ENCODE results near the gene RSBN1L. TPM values are rescaled to one million over a fixed set of nuclear protein-coding genes. Genes with fewer than 3 reads are reported as not detected.
"Not testable (repeated sequence)": the region's sequence is repeated elsewhere in the genome, so short reads cannot be mapped to it uniquely, and the experiment has no call there.

The RSBN1L gene
- polyA plus RNA-seq, 10 donors = 14.4 to 22.8 (median 18.3) TPM

GRCh38 chr7:77687100-77687746 is 9.0 kb upstream of the RSBN1L start:
- DNase-seq = no peak

DNA sequence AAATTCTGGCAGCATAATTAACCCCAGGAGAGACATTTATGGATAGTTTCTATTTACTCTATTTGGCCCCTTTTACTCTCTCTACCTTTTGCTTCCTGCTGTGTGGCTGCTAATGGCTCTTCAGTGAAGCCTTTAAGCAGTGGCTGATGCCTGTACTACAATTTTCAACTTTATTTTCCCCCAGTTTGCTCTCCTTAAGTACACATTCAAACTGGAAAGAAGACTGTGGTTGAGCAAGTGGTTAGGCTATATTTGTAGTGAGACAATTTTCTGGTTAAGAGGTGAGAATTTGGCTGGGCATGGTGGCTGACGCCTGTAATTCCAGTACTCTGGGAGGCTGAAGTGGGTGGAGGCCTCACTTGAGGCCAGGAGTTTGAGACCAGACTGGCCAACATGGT is 8.5 kb upstream of the RSBN1L start:
- no peak for DNase-seq

DNA sequence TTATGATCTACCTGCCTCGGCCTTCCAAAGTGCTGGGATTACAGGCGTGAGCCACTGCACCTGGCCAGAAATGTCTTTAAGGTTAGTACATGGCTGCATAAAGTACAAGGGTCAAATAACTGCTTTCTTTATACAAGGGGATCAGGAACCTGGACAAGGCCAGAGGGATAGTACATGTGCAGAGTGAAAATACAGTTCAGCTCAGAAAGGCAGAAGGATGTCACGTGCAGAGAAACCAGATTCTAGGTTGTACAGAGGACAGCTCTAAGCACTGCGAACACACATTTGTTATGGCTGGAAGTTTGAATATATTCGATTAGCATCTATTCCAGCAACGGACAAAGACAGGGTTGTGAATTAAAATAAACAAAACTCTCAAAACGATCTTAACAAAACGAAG is 6.0 kb upstream of the RSBN1L start:
- no peak for DNase-seq

DNA sequence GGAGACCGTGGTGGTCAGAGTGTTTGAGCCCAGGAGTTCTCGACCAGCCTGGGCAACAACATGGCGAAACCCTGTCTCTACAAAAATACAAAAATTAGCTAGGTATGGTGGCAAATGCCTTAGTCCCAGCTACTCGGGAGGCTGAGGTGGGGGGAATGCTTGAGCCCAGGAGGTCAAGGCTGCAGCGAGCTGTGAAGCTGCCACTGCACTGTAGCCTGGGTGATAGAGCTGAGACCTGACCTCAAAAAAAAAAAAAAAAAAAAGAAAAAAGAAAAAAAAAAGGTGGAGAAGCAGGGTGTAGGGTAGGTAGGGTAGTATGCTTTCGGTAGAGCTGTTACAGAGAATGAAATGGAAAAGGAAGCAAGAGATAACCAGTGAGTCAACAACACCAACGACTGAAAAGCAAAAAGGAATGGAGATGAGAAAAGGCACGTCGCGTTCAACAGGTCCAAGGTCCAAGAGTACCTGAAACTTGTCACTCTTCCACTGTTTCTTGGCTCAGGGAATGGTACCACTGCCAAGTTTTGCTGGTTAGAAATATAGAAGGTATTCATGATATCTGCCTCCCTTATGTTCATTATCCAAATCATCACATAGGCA is 4.3 kb upstream of the RSBN1L start:
- DNase-seq = no peak

DNA sequence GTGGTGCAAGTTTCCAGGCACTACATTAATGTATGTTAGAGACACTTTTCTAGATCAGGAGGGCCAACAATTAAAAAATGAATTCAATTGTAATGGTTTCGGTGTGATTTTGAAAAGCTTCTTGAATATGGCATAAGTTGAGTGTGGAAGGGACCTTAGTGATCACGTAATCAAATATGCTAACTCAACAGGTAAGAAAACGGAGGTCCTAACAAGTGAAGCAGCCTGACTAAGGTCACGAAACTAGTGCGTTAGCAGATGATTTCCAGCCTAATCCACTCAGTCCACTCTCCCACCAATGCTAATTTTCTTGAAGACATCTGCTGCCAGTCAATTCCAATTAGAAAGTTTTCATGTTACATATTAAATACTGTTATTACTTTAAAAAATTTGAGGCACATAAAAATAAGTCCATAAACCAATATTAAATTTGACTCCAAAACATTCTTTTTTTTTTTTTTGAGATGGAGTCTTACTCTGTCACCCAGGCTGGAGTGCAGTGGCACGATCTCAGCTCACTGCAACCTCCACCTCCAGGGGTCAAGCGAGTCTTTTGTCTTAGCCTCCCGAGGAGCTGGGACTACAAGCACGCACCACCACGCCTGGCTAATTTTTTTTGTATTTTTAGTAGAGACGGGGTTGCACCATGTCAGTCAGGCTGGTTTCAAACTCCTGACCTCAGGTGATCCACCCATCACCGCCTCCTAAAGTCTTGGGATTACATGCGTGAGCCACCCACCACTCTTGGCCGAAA is 2.3 kb upstream of the RSBN1L start:
- DNase-seq = no peak

DNA sequence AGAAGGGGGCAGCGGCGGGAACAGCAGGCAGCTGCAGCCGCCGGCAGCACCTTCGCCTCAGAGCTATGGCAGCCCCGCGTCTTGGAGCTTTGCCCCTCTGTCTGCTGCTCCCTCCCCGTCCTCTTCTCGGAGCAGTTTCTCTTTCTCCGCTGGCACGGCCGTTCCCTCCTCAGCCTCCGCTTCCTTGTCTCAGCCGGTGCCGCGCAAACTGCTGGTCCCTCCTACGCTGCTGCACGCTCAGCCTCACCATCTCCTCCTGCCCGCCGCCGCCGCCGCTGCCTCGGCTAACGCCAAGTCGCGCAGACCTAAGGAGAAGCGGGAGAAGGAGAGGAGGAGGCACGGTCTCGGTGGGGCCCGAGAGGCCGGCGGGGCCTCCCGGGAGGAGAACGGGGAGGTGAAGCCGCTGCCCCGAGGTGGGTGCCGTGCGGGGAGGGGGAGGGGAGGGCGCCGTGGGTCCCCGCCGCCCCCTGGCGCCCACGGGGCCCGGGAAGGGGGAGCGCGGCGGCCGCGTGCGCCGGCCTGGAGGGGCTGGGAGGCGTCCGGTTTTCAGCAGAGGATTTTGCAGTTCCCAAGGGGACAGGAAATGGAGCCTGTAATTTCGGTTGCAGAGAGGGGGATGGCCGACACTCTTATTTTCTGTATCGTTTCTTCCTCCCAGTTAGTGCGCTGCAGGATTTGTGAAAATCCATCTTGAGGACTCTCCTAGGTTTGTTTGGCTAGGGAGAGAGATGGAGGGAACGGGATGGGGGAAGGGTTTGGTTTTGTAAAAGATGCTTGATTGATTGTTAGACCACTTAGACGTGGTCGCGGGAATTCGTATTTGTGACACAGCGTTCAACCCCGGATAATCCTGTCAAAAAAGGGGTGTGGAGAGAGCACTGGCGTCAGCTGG is 630 bp downstream of the RSBN1L start:
- DNase-seq = peak; percentile 65 to 94 (median 69)

DNA sequence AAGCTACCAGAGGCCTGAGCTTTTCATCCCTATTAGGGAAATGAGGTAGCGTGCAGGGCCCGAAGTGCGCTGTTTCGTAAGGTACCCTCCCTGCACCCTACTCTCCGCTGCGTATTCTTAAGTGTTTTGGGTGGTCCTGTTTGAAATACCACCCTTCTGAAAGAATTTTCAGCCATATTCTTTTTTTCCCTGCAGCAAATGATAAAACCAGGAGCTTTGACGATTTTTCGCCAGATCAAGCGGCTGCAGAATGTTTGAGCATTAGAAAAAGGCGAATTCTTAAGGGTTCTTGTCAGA is 1.2 kb downstream of the RSBN1L start:
- no peak for DNase-seq

GRCh38 chr7:77698042-77698625 is 1.9 kb downstream of the RSBN1L start:
- DNase-seq = peak in 1 of 3 donors; percentile 34

DNA sequence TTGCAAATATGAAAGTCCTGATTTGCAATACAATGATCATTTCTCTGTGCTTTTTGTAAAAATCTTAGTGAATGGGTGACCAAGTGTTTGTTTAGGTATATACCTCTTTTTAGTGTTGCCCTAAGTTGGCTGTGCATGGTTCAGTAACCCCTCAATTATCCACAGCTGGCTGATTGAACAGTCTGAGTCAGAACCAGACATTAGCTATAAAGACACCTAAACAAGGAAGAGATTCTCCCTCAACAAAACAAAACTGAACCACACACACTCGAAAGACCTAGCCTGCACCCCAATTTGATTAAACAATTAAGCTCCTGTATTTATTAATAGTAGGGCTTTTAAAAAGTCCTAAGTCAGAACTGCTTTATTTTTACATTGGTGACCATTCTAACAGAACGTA is 2.8 kb downstream of the RSBN1L start:
- no peak for DNase-seq

DNA sequence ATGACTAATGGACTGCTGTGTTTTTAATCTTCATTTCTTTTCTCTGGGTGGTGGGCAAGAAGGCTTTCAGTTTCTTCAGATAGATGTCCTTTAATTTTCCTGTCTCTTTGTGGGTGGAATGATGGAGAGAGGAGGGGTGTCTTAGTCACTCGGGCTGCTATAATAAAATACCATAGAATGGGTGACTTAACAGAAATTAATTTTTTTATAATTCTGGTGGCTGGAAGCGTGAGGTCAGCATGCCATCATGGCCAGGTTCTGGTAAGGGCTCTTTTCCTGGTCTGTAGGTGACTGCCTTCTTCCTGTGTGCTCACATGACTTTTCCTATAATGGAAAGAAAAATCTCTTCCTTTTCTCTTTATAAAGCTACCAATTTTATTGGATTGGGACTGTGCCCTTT is 6.3 kb downstream of the RSBN1L start:
- no peak for DNase-seq

DNA sequence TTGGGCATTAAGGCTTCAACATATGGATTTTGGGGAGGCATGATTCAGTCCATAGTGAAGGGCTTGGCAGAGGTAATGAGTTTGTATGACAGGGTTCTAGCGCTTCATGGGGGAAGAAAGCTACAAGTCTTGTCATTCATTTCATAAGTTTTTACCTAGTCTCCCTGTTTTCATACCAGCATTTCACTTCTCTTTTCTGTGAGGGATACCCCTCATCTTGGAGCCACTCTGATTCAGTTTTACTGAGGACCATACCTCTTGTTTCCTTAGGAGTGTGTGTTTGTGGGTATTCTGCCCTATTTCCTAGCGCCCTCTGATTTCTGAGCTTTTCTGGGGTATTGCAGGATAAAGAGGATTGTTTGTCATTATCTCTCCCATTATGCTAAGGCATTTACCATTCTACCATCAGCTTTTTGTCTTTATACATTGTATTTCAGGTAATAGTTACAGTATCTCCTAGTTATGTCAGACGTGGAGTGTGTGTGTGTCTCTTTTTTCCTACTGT is 6.8 kb downstream of the RSBN1L start:
- DNase-seq = no peak

- DNase-seq = not testable (repeated sequence)
Measured at GRCh38 chr7:77703669-77704068, 7.4 kb downstream of the RSBN1L start.

DNA sequence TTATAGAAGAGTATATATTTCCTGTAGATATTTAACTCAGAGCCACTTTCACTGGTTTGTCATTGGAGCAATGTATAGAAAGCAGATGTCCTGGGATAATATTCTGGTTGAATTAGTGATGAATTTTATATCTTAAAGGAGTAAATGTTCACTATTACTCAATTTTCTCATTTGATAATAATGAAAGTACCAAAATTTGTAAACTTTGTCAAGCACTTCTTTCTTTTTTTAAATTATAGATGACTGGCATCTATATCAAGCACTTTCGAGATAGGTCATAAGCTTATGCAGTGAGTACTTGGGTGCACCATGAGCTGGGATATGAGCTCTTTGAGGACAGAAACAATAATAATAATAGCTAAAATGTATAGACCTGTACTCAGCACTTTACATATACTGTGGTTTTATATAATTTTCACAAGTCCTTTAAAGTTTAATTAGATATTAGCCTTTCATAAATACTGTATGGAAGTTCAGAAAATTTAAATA is 11.3 kb downstream of the RSBN1L start:
- DNase-seq = no peak

DNA sequence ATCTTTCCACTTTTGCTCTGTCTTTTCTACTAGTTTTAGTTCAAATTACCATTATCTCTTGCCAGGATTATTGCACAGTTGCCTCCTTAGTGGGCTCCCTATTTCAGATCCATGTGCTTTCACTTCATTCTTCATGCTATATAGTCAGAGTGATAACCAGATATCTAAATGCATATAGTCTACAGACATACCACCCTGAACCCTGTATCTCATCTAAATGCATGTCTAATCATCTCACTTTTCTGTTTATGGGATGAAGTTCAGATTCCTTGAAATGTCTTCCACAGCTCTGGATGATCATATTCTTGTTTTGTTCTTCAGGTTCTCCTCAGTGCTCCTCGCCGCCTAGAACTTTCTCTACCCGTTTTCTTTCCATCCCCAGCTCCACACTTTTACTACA is 13.8 kb downstream of the RSBN1L start:
- no peak for DNase-seq

DNA sequence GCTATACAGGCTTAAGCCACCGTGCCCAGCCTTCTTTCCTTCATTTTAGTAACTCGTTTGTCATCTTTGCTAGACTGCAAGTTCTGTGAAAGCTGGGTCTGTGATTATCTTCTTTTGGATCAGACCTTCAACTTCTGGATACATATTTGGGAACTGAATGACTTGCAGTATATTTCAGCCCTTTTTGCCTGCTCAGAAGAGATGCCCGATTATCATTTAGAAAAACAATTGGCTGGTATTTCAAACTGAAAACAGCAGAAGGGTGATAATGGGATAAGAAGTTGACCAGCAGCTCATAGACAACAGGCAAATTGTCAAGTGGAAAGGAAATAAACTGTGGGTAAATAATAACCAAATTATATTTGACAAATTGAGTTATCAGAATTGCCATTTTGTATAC is 14.6 kb downstream of the RSBN1L start:
- no peak for DNase-seq

GRCh38 chr7:77714195-77714594 is 17.9 kb downstream of the RSBN1L start:
- DNase-seq = no peak

- not testable (repeated sequence) for DNase-seq
Measured at GRCh38 chr7:77714931-77715330, 18.7 kb downstream of the RSBN1L start.

GRCh38 chr7:77716804-77717203 is 20.5 kb downstream of the RSBN1L start:
- no peak for DNase-seq

GRCh38 chr7:77717566-77717965 is 21.3 kb downstream of the RSBN1L start:
- not testable (repeated sequence) for DNase-seq

DNA sequence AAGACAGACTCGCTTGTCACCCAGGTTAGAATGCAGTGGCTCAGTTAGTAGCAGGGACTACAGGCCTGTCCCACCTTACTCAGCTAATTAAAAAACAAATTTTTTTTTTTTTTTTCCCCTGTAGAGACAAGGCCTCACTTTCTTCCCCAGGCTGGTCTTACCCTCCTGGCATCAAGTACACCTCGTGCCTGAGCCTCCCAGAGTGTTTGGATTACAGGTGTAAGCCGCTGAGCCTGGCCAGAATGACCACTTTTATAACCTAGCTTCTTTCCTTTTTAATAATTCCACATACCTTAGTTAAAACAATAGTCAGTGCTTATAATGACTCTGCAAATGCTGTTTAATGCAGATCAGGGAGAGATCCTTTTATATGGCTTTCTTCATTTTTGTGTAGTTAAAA is 31.3 kb downstream of the RSBN1L start:
- DNase-seq = no peak

DNA sequence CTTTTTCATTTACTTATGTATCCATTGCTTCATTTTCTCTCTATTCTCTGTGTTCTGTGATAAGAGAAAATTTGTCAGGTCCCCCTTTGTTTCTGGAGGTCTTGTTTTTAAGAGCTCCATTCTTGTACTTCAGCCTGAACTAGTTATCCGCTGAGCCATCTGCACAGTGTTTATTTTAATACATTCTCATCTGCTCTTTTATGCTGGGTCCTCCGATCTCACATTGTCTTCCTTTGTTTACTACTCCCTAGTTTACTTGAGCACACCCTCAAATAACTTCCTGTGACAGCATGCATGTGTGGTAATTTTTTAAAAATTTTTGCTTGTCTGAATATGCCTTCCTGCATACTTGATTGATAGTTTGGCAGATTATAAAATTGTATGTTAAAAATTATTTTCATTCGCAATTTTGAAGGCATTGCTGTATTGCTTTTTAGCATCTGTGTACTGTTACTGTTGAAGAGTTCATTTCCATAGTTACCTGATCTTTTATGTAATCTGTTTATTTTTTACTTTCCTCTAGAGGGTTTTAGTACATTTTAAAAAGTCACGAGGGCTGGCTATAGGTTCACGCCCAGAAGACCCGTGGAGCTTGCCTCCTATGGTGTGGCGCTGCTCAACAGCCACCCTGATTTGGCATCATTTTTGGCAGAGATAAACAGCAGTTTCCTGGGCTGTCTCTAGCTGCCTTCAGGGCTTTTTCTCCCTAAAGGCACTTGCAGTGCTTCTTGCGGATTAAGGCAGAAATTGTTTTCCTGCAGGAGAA is 31.9 kb downstream of the RSBN1L start:
- DNase-seq = peak; percentile 37 to 81 (median 42)

Data from muscle of back (tissue), 11 donors.